ENCODE data around the gene ADARB1.

ADARB1 gene

GRCh38 chr21:45265721-45266517 lies 191.5 kb downstream of the ADARB1 start:
- DNase-seq (ENCODE audit: low read depth), result no peak

GRCh38 chr21:45266518-45267389 lies 192.4 kb downstream of the ADARB1 start:
- peak; percentile 14 for DNase-seq (ENCODE audit: low read depth)

GRCh38 chr21:45267390-45267760 lies 193.0 kb downstream of the ADARB1 start:
- no peak for DNase-seq (ENCODE audit: low read depth)

GRCh38 chr21:45269861-45270260 lies 195.5 kb downstream of the ADARB1 start:
- DNase-seq (ENCODE audit: low read depth), result no peak

- DNase-seq (ENCODE audit: low read depth), result no peak
Observed at GRCh38 chr21:45270306-45270821, 196.0 kb downstream of the ADARB1 start.
